ENCODE measurements around the gene HNF1A. TPM values are rescaled to one million over a fixed set of nuclear protein-coding genes. Genes with fewer than 3 reads are reported as not detected.

The HNF1A gene
- total RNA-seq, 1 experiment from 2014 or later = 8.4 TPM

GRCh38 chr12:120984351-120984898, 6.1 kb downstream of the HNF1A start:
- CTCF ChIA-PET = interaction anchor here (0.7 to 1.4 kb wide), 6 partner anchors 9 to 324 kb away, joined by 3 to 9 read pairs (median 4); no protein-coding TSS in a partner anchor
- TF ChIP-seq CTCF (IDR thresholded peaks at IDR 0.05; ENCODE audit: unreplicated experiment) = no peak
- H3K4me3 Mint-ChIP-seq (ENCODE audit: low read depth, unreplicated experiment) = peak overlapping the region; percentile 24
- peak; percentile 76 for DNase-seq
- peaks cover 49% of the 10 kb centered on the region for H3K36me3 Mint-ChIP-seq (ENCODE audit: insufficient read depth, unreplicated experiment)
- peak overlapping the region; percentile 51 for H3K27ac Mint-ChIP-seq (ENCODE audit: unreplicated experiment)
- H3K9me3 Mint-ChIP-seq (ENCODE audit: low read depth, unreplicated experiment) = peaks cover 3% of the 10 kb centered on the region
- BruUV-seq (replicated peaks) = no TSS peak
- intact Hi-C loops (cut with micrococcal nuclease; ENCODE audit: unreplicated experiment) = no loop called here
- H3K4me1 Mint-ChIP-seq (ENCODE audit: low read depth, unreplicated experiment) = peaks cover 49% of the 10 kb centered on the region
- no peaks in the 10 kb centered on the region for H3K27me3 Mint-ChIP-seq (ENCODE audit: unreplicated experiment)

- no peak for TF ChIP-seq CTCF (IDR thresholded peaks at IDR 0.05; ENCODE audit: unreplicated experiment)
- no TSS peak for BruUV-seq (replicated peaks)
- no peak for DNase-seq
- Mint-ChIP-seq H3K9me3 (ENCODE audit: low read depth, unreplicated experiment) (peaks cover 3% of the 10 kb centered on the region), H3K27ac (ENCODE audit: unreplicated experiment) (no peak overlapping the region), H3K27me3 (ENCODE audit: unreplicated experiment) (no peaks in the 10 kb centered on the region), H3K36me3 (ENCODE audit: insufficient read depth, unreplicated experiment) (peaks cover 26% of the 10 kb centered on the region), H3K4me1 (ENCODE audit: low read depth, unreplicated experiment) (peaks cover 24% of the 10 kb centered on the region), H3K4me3 (ENCODE audit: low read depth, unreplicated experiment) (no peak overlapping the region)
- intact Hi-C loops (cut with micrococcal nuclease; ENCODE audit: unreplicated experiment) = no loop called here
- CTCF ChIA-PET = no interaction called here
Measured at GRCh38 chr12:120988234-120988633, 9.9 kb downstream of the HNF1A start.

- CTCF ChIA-PET = no interaction called here
- Mint-ChIP-seq H3K27ac (ENCODE audit: unreplicated experiment) (no peak overlapping the region), H3K9me3 (ENCODE audit: low read depth, unreplicated experiment) (peaks cover 3% of the 10 kb centered on the region), H3K4me3 (ENCODE audit: low read depth, unreplicated experiment) (no peak overlapping the region), H3K4me1 (ENCODE audit: low read depth, unreplicated experiment) (peaks cover 20% of the 10 kb centered on the region), H3K27me3 (ENCODE audit: unreplicated experiment) (no peaks in the 10 kb centered on the region), H3K36me3 (ENCODE audit: insufficient read depth, unreplicated experiment) (peaks cover 26% of the 10 kb centered on the region)
- no TSS peak for BruUV-seq (replicated peaks)
- no peak for DNase-seq
- no peak for TF ChIP-seq CTCF (IDR thresholded peaks at IDR 0.05; ENCODE audit: unreplicated experiment)
- intact Hi-C loops (cut with micrococcal nuclease; ENCODE audit: unreplicated experiment) = no loop called here
Measured at GRCh38 chr12:120988658-120989057, 10.3 kb downstream of the HNF1A start.

- no peak overlapping the region for H3K27ac Mint-ChIP-seq (ENCODE audit: unreplicated experiment)
- CTCF ChIA-PET = interaction anchor here (1.1 kb wide), 1 partner anchor 9 kb away, joined by 4 read pairs; no protein-coding TSS in a partner anchor
- H3K4me1 Mint-ChIP-seq (ENCODE audit: low read depth, unreplicated experiment) = peaks cover 9% of the 10 kb centered on the region
- TF ChIP-seq CTCF (IDR thresholded peaks at IDR 0.05; ENCODE audit: unreplicated experiment) = no peak
- peaks cover 22% of the 10 kb centered on the region for H3K36me3 Mint-ChIP-seq (ENCODE audit: insufficient read depth, unreplicated experiment)
- peaks cover 6% of the 10 kb centered on the region for H3K9me3 Mint-ChIP-seq (ENCODE audit: low read depth, unreplicated experiment)
- no peak for DNase-seq
- no peak overlapping the region for H3K4me3 Mint-ChIP-seq (ENCODE audit: low read depth, unreplicated experiment)
- BruUV-seq (replicated peaks) = no TSS peak
- intact Hi-C loops (cut with micrococcal nuclease; ENCODE audit: unreplicated experiment) = no loop called here
- H3K27me3 Mint-ChIP-seq (ENCODE audit: unreplicated experiment) = no peaks in the 10 kb centered on the region
Measured at GRCh38 chr12:120989687-120990086, 11.3 kb downstream of the HNF1A start.

Data from Calu3 (cell line).